Subcutaneous abdominal adipose tissue (tissue), 5 donors: ENCODE data around the gene TMEM208.

Experiments used
- H3K27ac ChIP-seq: one replicate; pipeline ENCODE4 v1.7.0; 2013; ENCODE audit warnings: low read depth, mild to moderate bottlenecking, inconsistent platforms, low read length, moderate library complexity
- H3K27me3 ChIP-seq, 5 donors: one replicate each; pipeline ENCODE4 v1.7.0; 2013; ENCODE audit warnings: low read length in 5 of 5, inconsistent platforms in 1 of 5; ENCODE audit not compliant: control insufficient read depth in 5 of 5, insufficient read depth in 4 of 5
- H3K36me3 ChIP-seq, 5 donors: one replicate each; pipeline ENCODE4 v1.7.0; 2013; ENCODE audit warnings: low read length in 5 of 5; ENCODE audit not compliant: control insufficient read depth in 5 of 5, insufficient read depth in 5 of 5
- H3K4me1 ChIP-seq, 5 donors: one replicate each; pipeline ENCODE4 v1.7.0; 2013; ENCODE audit warnings: low read length in 5 of 5, mild to moderate bottlenecking in 3 of 5, moderate library complexity in 1 of 5; ENCODE audit not compliant: control insufficient read depth in 5 of 5, insufficient read depth in 5 of 5
- H3K4me3 ChIP-seq, 5 donors: one replicate each; pipeline ENCODE4 v1.7.0; 2013; ENCODE audit warnings: low read length in 5 of 5, low read depth in 1 of 5
- H3K9ac ChIP-seq, 5 donors: one replicate each; pipeline ENCODE4 v1.7.0; 2013; ENCODE audit warnings: low read length in 5 of 5, mild to moderate bottlenecking in 4 of 5, moderate library complexity in 3 of 5
- H3K9me3 ChIP-seq, 5 donors: one replicate each; pipeline ENCODE4 v1.7.0; 2013; ENCODE audit warnings: low read length in 5 of 5; ENCODE audit not compliant: control insufficient read depth in 5 of 5
- donor health status: healthy.
- donor health status: healthy.
- donor health status: healthy.
- donor health status: healthy.
- donor health status: healthy.

TMEM208 gene

DNA sequence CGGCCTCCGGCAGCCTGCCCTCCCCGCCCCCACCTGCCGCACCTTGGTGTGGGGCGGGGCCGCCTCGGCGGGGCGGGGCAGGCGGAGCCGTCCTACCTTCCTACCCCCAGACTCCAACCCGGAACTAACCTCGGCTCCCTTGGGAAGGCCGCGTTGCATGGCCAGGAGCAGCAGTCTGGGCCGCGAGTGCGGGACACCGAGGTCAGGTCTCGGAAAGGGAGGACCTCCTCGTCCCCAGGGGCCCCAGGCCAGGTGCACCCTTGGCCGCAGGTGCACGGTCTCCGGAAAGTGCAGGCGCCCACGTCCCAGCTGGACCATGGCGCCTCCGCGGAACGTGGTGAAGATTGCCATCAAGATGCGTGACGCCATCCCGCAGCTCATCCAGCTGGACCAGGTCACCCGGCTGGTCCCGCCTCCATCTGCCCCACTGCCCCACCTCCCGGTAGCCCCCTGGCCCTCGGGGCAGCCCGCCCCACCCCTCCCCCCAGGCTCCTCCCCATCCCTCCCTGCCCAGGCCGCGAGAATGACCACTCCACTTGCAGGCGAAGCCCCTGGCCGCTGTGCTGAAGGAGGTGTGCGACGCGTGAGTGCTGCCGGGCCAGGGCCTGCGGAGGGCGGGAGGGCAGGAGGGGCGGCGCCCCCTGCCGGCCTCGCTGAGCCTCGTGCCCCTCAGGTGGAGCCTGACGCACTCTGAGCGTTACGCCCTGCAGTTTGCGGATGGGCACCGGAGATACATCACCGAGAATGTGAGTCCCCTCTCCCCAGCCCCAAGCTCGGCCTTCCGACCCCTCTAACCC is 27.7 kb upstream of the TMEM208 start, which contains the start of gene ELMO3:
ELMO3 (plus strand) TSS at position 121 of the 797 bp plus-strand sequence; CDS start at position 317, 196 bp downstream.
- Histone ChIP-seq H3K27ac (no peak within 1 kb of the TSS), H3K9ac (no peak within 1 kb of the TSS), H3K27me3 (no peaks in the 10 kb centered on the region), H3K4me1 (peaks cover 1 to 28% (median 26%) of the 10 kb centered on the region in 5 donors), H3K4me3 (peak within 1 kb of the TSS in 1 of 5 donors; percentile 24), H3K9me3 (no peaks in the 10 kb centered on the region), H3K36me3 (peaks cover 0 to 82% (median 74%) of the 10 kb centered on the region in 5 donors)

DNA sequence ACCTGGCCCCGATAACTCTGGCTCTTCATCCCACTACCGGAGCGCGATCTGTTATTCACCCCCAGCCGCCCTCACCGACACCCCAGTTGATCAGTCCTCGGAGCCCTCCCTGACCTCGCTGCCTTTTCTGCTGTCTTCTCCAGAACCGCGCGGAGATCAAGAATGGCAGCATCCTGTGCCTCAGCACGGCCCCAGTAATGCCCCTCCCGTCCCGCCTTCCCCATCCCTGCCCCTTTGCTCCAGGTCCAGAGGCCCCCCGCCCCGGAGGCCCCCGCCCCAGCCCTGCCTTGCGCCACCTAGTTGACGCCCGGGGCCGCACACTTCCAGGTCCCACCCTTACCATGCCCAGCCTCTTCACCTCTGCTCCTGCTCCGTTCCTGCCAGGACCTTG is 27.1 kb upstream of the TMEM208 start:
- no peak overlapping the region for H3K4me3 ChIP-seq
- peaks cover 1 to 27% (median 25%) of the 10 kb centered on the region in 5 donors for H3K4me1 ChIP-seq
- H3K27me3 ChIP-seq: no peaks in the 10 kb centered on the region
- no peaks in the 10 kb centered on the region for H3K9me3 ChIP-seq
- peaks cover 0 to 79% (median 70%) of the 10 kb centered on the region in 5 donors for H3K36me3 ChIP-seq
- H3K9ac ChIP-seq: no peak overlapping the region
- H3K27ac ChIP-seq: no peak overlapping the region

DNA sequence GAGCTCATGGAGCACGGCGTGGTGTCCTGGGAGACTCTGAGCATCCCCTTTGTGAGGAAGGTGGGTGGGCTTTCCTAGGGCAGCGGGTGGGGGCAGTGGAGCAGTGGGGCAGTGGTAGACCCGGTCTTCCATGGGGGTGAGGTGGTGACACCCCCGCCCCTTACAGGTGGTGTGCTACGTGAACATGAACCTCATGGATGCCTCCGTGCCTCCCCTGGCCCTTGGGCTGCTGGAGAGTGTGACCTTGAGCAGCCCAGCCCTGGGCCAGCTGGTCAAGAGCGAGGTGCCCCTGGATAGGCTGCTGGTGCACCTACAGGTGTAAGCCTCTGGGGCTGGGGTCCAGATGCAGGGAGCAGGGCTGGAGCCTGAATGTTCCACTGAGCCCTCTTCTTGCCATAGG is 26.4 kb upstream of the TMEM208 start:
- Histone ChIP-seq H3K4me3 (no peak overlapping the region), H3K27me3 (no peaks in the 10 kb centered on the region), H3K36me3 (peaks cover 0 to 72% (median 63%) of the 10 kb centered on the region in 5 donors), H3K4me1 (peaks cover 1 to 27% (median 25%) of the 10 kb centered on the region in 5 donors), H3K27ac (no peak overlapping the region), H3K9me3 (no peaks in the 10 kb centered on the region), H3K9ac (no peak overlapping the region)

DNA sequence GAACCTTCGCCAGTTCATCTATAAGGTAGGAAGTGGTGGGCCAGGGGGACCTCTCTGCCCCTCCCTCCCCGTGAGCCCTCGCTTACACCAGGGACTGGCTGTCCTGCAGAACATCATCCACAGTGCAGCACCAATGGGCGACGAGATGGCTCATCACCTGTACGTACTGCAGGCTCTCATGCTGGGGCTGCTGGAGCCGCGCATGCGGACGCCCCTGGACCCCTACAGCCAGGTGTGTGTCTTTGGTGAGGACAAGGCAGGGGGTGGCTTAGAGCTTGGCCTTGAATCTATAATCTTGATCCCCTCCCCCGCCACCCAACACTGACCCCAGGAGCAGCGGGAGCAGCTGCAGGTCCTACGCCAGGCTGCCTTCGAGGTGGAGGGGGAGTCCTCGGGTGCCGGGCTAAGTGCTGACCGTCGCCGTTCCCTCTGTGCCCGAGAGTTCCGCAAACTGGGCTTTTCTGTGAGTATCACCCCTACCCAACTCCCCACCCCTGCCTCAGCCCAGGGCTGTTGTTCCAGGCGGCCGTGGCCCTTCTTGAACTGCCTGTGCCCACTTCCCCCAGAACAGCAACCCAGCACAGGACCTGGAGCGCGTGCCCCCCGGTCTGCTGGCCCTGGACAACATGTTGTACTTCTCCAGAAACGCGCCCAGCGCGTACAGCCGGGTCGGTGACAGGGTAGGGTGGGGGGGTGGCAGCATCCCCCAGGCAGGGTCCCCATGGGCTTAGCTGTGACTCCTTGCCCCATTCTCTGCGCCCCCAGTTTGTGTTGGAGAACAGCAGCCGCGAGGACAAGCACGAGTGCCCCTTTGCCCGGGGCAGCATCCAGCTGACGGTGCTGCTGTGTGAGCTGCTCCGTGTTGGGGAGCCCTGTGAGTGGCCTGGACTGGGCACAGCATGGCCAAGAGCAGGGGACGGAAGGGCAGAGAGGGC is 25.3 kb upstream of the TMEM208 start:
- Histone ChIP-seq H3K4me3 (no peak overlapping the region), H3K9me3 (no peaks in the 10 kb centered on the region), H3K4me1 (peaks cover 1 to 27% (median 25%) of the 10 kb centered on the region in 5 donors), H3K27me3 (no peaks in the 10 kb centered on the region), H3K36me3 (peaks cover 0 to 71% (median 54%) of the 10 kb centered on the region in 5 donors), H3K9ac (no peak overlapping the region), H3K27ac (no peak overlapping the region)

DNA sequence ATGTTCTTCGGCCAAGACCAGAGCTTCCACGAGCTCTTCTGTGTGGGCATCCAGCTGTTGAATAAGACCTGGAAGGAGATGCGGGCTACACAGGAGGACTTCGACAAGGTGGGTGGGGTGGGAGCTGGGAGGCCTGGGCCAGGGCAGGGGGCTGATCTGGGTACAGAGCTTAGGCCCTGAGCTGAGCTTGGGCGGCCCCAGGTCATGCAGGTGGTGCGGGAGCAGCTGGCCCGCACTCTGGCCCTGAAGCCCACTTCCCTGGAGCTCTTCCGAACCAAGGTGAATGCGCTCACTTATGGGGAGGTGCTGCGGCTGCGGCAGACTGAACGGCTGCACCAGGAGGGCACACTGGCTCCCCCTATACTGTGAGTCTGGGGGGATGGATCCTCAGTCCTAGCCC is 24.5 kb upstream of the TMEM208 start:
- peaks cover 1 to 22% (median 20%) of the 10 kb centered on the region in 5 donors for H3K4me1 ChIP-seq
- no peaks in the 10 kb centered on the region for H3K9me3 ChIP-seq
- no peak overlapping the region for H3K9ac ChIP-seq
- no peak overlapping the region for H3K27ac ChIP-seq
- H3K4me3 ChIP-seq: no peak overlapping the region
- H3K36me3 ChIP-seq: peaks cover 0 to 71% (median 52%) of the 10 kb centered on the region in 5 donors
- H3K27me3 ChIP-seq: no peaks in the 10 kb centered on the region

DNA sequence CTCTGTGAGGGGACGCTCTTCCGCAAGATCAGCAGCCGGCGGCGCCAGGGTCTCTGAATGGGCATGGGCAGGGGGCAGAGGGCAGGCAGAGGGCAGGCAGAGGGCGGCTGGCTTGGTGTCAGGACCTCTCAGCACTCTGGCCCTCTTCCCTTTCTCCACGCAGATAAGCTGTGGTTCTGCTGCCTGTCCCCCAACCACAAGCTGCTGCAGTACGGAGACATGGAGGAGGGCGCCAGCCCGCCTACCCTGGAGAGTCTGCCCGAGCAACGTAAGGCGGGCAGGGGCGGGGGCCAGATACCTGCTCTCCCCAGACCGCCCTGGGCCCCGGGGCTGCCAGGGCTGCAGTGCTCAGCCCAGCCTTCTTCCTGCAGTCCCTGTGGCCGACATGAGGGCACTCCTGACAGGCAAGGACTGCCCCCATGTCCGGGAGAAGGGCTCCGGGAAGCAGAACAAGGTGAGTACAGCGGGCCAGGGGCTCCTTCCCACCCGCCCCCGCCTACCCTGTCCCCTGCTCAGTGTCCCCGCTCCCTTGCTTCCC is 23.9 kb upstream of the TMEM208 start:
- Histone ChIP-seq H3K9me3 (no peaks in the 10 kb centered on the region), H3K4me3 (no peak overlapping the region), H3K27ac (no peak overlapping the region), H3K9ac (no peak overlapping the region), H3K36me3 (peaks cover 0 to 71% (median 46%) of the 10 kb centered on the region in 5 donors), H3K4me1 (peaks cover 1 to 16% (median 15%) of the 10 kb centered on the region in 5 donors), H3K27me3 (no peaks in the 10 kb centered on the region)

DNA sequence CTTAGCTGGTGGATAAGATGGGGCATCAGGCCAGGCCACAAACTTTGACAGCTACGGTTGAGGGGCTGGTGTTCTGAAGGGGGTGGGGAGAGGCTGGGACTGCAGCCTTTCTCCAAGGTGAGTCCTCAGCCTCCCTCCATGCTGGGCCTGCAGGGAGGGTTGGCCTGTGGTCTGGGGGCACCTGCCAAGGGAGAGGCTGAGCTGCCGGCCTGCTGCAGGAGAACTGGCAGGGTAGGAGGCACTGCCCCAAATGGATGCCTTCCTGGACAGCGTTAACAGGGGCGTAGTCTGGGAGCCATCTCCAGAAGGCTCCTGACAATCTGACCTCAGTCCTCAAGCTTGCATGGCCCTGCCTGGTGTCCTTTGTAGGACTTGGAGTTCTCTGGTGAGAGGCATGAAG is 22.9 kb upstream of the TMEM208 start:
- H3K27ac ChIP-seq: no peak overlapping the region
- H3K9me3 ChIP-seq: no peaks in the 10 kb centered on the region
- peaks cover 0 to 68% (median 42%) of the 10 kb centered on the region in 5 donors for H3K36me3 ChIP-seq
- H3K4me1 ChIP-seq: peaks cover 0 to 6% (median 4%) of the 10 kb centered on the region in 5 donors
- no peak overlapping the region for H3K9ac ChIP-seq
- H3K4me3 ChIP-seq: no peak overlapping the region
- H3K27me3 ChIP-seq: no peaks in the 10 kb centered on the region

DNA sequence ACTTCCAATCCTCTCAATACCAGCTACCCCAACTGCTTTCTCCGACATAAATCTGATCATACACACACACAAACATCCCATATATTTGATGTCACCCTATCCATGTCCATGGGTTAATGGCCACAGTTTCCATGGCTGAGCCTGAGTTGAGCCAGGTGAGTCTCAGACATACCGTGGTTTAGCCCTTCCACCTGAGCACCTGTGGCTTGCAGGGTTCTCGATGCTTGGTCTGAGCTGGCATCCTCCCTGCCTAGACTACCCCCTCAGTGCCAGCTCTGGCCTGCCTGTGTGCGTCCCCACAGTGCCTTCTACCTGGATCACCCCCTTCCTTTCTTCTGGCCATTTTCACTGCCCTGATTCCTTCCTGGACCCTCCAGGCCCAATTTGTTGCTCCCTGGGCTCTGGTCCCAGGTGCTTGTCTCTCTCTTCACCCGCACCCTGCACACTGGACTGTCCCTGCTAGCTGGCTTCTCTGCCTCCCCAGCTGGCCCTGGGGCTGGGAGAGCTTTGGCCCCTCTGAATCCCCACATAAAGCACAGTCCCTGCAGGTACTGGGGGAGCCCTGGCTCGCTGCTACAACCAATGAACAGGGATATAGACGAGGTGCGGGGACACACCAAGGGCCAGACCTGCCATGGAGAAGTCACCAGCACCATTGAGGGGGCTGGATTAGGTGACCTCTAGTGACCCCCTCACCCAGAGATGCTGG is 20.6 kb upstream of the TMEM208 start:
- Histone ChIP-seq H3K9ac (no peak overlapping the region), H3K27me3 (no peaks in the 10 kb centered on the region), H3K9me3 (no peaks in the 10 kb centered on the region), H3K4me3 (no peak overlapping the region), H3K27ac (no peak overlapping the region), H3K4me1 (no peaks in the 10 kb centered on the region), H3K36me3 (peaks cover 0 to 77% (median 43%) of the 10 kb centered on the region in 5 donors)

DNA sequence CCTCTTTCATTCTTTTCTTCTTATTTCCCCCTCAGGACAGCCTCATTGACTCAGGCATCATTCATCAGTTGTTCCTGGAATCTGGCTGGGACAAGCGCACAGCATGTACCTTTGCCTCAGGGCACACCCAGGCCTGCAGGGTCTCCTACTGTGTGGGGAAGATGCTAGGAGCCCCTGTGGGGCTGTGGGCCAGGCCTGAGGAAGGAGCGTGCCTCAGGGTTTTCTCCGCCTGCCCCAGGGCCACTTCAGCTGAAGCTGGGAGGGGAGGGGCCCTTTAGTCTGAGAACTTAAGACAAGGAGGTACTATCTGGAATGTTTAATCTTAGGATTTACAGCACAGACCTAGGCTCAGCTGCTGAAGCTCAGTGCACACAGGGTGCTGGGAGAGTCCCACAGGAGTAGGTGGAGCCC is 20.1 kb upstream of the TMEM208 start:
- Histone ChIP-seq H3K36me3 (peaks cover 0 to 77% (median 39%) of the 10 kb centered on the region in 5 donors), H3K9ac (no peak overlapping the region), H3K27me3 (no peaks in the 10 kb centered on the region), H3K4me1 (no peaks in the 10 kb centered on the region), H3K9me3 (no peaks in the 10 kb centered on the region), H3K27ac (no peak overlapping the region), H3K4me3 (no peak overlapping the region)
